Adrenal gland (tissue), 5 donors: ENCODE data around the gene RER1.

ENCODE experiments used
- CTCF ChIP-seq, 6 experiments: fragments of 450-650 bp in 4 of 6; fragments of 200-600 bp in 2 of 6; sonication (generic) in 1 of 6; IDR thresholded peaks; 1 replicate in 5 of 6; 2 replicates in 1 of 6; pipeline versions ENCODE4 v1.5.1 to v1.8.0; 2016 to 2021; ENCODE audit warnings: antibody characterized with exemption in 6 of 6, mild to moderate bottlenecking in 2 of 6, moderate library complexity in 1 of 6
- POLR2A ChIP-seq, 2 donors: fragments of 450-650 bp; IDR thresholded peaks; one replicate each; pipeline ENCODE4 v1.6.1; 2017; ENCODE audit warnings: antibody characterized with exemption in 2 of 2, mild to moderate bottlenecking in 2 of 2, moderate library complexity in 1 of 2
- donor health status: DM: no; HTN: no; CAD: no.

GRCh38 chr1:2437617-2438016, 46.0 kb downstream of the RER1 start:
- no peak for TF ChIP-seq CTCF (IDR thresholded peaks at IDR 0.05)
- TF ChIP-seq POLR2A (IDR thresholded peaks at IDR 0.05): no peak
